Hepatocyte (in vitro differentiated cells): ENCODE measurements around the gene VPS13D. TPM values are rescaled to one million over a fixed set of nuclear protein-coding genes. Genes with fewer than 3 reads are reported as not detected.

Experiments used
- DNase-seq: peaks from one replicate; pipeline ENCODE4 v3.0.0-alpha.2; 2016; ENCODE audit warnings: low spot score
- H2AFZ ChIP-seq: fragments of 200-600 bp; sonication (generic); 2 replicates; pipeline ENCODE4 v1.6.0; 2016; ENCODE audit warnings: antibody characterized with exemption, mild to moderate bottlenecking
- H3K27ac ChIP-seq: fragments of 200-600 bp; sonication (generic); 2 replicates; pipeline ENCODE4 v1.5.1; 2016; ENCODE audit warnings: mild to moderate bottlenecking
- H3K27me3 ChIP-seq: fragments of 200-600 bp; sonication (generic); 2 replicates; pipeline ENCODE4 v1.6.1; 2016
- H3K36me3 ChIP-seq: fragments of 200-600 bp; sonication (generic); replicated peaks from 2 replicates; pipeline ENCODE4 v1.5.1; 2016; ENCODE audit warnings: low read depth; ENCODE audit not compliant: insufficient read depth
- H3K4me1 ChIP-seq: fragments of 200-600 bp; sonication (generic); 2 replicates; pipeline ENCODE4 v1.5.1; 2016; ENCODE audit warnings: mild to moderate bottlenecking, moderate library complexity; ENCODE audit not compliant: insufficient read depth
- H3K4me2 ChIP-seq: fragments of 200-600 bp; sonication (generic); 2 replicates; pipeline ENCODE4 v1.6.0; 2016
- H3K4me3 ChIP-seq: fragments of 200-600 bp; sonication (generic); 2 replicates; pipeline ENCODE4 v1.5.1; 2016; ENCODE audit warnings: mild to moderate bottlenecking
- H3K79me2 ChIP-seq: fragments of 200-600 bp; sonication (generic); 2 replicates; pipeline ENCODE4 v1.6.0; 2017; ENCODE audit warnings: mild to moderate bottlenecking
- H3K9me2 ChIP-seq: fragments of 200-600 bp; sonication (generic); replicated peaks from 2 replicates; pipeline ENCODE4 v1.6.0; 2017; ENCODE audit warnings: mild to moderate bottlenecking; ENCODE audit not compliant: insufficient read depth
- H3K9me3 ChIP-seq: fragments of 200-600 bp; sonication (generic); 2 replicates; pipeline ENCODE4 v1.5.1; 2016; ENCODE audit warnings: low read depth, mild to moderate bottlenecking
- H4K20me1 ChIP-seq: fragments of 200-600 bp; sonication (generic); 2 replicates; pipeline ENCODE4 v1.6.0; 2016; ENCODE audit warnings: mild to moderate bottlenecking; ENCODE audit not compliant: insufficient read depth, poor library complexity, severe bottlenecking
- CTCF ChIP-seq: fragments of 200-600 bp; sonication (generic); IDR thresholded peaks from 2 replicates; pipeline ENCODE4 v1.5.1; 2016; ENCODE audit warnings: antibody characterized with exemption, mild to moderate bottlenecking; ENCODE audit not compliant: poor library complexity
- EZH2 ChIP-seq: fragments of 200-600 bp; sonication (generic); IDR thresholded peaks from 2 replicates; pipeline ENCODE4 v1.6.1; 2016; ENCODE audit warnings: antibody characterized with exemption, mild to moderate bottlenecking, borderline replicate concordance
- EZH2phosphoT487 ChIP-seq: fragments of 200-600 bp; sonication (generic); IDR thresholded peaks from one replicate; pipeline ENCODE4 v1.6.1; 2018; ENCODE audit warnings: antibody characterized with exemption, mild to moderate bottlenecking, low read depth, moderate library complexity; ENCODE audit not compliant: unreplicated experiment, severe bottlenecking
- WGBS: methylation state at CpG from one replicate; pipeline ENCODE4 v1.1.6; 2016; ENCODE audit warnings: low lambda C conversion rate; ENCODE audit errors: missing lambda C conversion rate; 5-methylcytosine and 5-hydroxymethylcytosine counted together
- polyA plus RNA-seq: library from polyadenylated mRNA; unstranded; fragments of >200 nt; fragmentation: Nextera tagmentation; extraction: Ambion mirVana; gene quantifications from 2 replicates; pipeline ENCODE4 v1.2.1, GENCODE V29; 2016
- total RNA-seq: library from RNA; depleted of rRNA; stranded (reverse); fragments of >200 nt; gene quantifications from 2 replicates; pipeline ENCODE4 v1.2.3, GENCODE V29; 2014

Gene VPS13D
- total and polyA plus RNA-seq, 2 experiments from 2014 or later, result 7.3 to 32.2 TPM

GRCh38 chr1:12188657-12189327 is 41.0 kb upstream of the VPS13D start:
- Histone ChIP-seq H3K9me2 (no peaks in the 10 kb centered on the region), H4K20me1 (no peaks in the 10 kb centered on the region), H2AFZ (no peak overlapping the region), H3K79me2 (no peaks in the 10 kb centered on the region), H3K36me3 (no peaks in the 10 kb centered on the region), H3K9me3 (no peaks in the 10 kb centered on the region), H3K27ac (no peak overlapping the region), H3K27me3 (no peaks in the 10 kb centered on the region), H3K4me3 (no peak overlapping the region), H3K4me1 (peaks cover 18% of the 10 kb centered on the region), H3K4me2 (no peak overlapping the region)
- WGBS, result 82% methylated on average over 12 of the region's 13 CpGs
- TF ChIP-seq EZH2 (no peak), EZH2phosphoT487 (no peak), CTCF (no peak)
- DNase-seq, result no peak

GRCh38 chr1:12189328-12189682 is 40.5 kb upstream of the VPS13D start:
- no peak for DNase-seq
- H3K27me3 ChIP-seq, result no peaks in the 10 kb centered on the region
- H3K79me2 ChIP-seq, result no peaks in the 10 kb centered on the region
- H3K36me3 ChIP-seq, result no peaks in the 10 kb centered on the region
- H3K4me1 ChIP-seq, result peaks cover 13% of the 10 kb centered on the region
- no peak overlapping the region for H3K27ac ChIP-seq
- no peaks in the 10 kb centered on the region for H3K9me2 ChIP-seq
- no peaks in the 10 kb centered on the region for H3K9me3 ChIP-seq
- H2AFZ ChIP-seq, result no peak overlapping the region
- no peak overlapping the region for H3K4me3 ChIP-seq
- no peak overlapping the region for H3K4me2 ChIP-seq
- no peaks in the 10 kb centered on the region for H4K20me1 ChIP-seq
- TF ChIP-seq CTCF (no peak), EZH2 (no peak), EZH2phosphoT487 (no peak)
- 68% methylated on average over 5 of the region's 5 CpGs for WGBS

- Histone ChIP-seq H3K27me3 (no peaks in the 10 kb centered on the region), H3K36me3 (no peaks in the 10 kb centered on the region), H3K4me2 (no peak overlapping the region), H3K27ac (no peak overlapping the region), H3K4me3 (no peak overlapping the region), H3K79me2 (no peaks in the 10 kb centered on the region), H3K9me2 (no peaks in the 10 kb centered on the region), H2AFZ (no peak overlapping the region), H3K4me1 (no peaks in the 10 kb centered on the region), H3K9me3 (no peaks in the 10 kb centered on the region), H4K20me1 (no peaks in the 10 kb centered on the region)
- TF ChIP-seq CTCF, result no peak
- no peak for TF ChIP-seq EZH2phosphoT487
- no peak for TF ChIP-seq EZH2
- DNase-seq, result no peak
- WGBS, result 92% methylated on average over 37 of the region's 58 CpGs
Measured at GRCh38 chr1:12191242-12192032, 38.4 kb upstream of the VPS13D start.
